ENCODE data around the gene TOR1AIP2.
"Not testable (repeated sequence)": the region's sequence is repeated elsewhere in the genome, so short reads cannot be mapped to it uniquely, and the experiment has no call there.

TOR1AIP2 gene

DNA sequence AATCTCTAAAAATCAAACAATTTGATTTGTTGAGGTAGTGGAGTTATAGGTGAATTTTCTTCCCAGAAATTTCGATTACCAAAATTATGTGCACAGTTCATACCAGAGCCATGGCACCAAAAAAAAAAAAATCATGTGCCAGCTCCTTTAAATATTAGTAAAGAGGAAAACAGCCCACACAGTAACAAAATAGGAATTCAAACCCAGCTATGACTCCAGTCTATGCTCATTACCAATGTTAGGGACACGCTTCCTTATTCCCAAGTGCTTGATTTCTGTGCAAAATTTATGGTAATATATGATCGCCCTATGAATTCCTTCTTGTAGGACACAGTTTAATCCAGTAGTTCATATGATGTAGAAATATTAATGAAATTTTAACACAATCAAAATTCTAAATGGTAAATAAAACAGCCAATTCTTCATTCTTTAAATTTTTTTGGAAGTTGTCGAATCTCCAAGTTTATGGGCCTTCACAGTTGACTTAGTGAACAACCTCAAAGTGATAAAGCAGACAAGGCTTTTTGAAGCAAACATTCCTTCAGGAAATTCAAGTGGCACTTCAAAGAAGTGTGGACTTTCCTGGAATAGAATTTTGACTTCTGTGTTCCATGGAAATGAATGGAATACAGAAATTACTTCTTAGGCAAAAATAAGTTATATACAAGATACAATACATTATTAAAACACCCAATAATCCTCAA, 1.9 kb downstream of the TOR1AIP2 start:
- no peak for DNase-seq

DNA sequence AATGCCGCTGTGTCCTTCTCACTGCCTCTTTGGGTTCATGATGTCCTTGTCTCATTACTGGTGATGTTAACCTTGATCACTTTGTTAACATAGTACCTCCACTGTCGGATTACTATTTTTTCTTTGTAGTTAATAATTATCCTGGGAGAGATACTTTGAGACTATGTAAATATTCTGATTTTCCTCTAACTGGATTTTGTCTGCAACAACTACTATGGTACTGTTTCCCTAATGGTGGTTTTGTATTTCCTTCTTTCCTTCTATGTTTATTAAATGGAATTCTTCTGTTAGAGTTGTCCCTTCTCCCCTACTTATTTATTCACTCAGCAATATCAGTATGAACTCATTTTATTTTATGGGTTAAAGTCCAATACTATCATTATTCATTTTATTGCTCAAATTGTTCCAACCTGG, 4.2 kb downstream of the TOR1AIP2 start:
- no peak for DNase-seq

DNA sequence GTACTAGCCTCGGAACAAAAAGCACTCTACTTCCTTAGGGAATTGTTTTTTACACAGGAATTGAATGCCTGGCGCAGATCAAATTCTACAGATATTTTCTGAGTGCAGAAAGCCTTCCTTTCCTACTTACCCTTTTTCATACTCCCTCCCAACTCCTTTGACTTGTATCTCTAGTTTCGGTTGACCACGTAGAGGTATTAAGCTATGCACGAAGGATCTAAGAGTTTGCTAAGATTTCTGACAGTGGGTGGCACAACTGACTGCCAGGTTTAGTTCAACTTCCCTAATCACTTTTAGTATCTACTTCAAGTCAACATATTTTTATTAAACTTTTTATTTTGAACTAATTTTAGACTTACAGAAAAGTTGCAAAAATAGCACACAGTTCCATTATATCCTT, 5.0 kb downstream of the TOR1AIP2 start:
- no peak for DNase-seq

DNA sequence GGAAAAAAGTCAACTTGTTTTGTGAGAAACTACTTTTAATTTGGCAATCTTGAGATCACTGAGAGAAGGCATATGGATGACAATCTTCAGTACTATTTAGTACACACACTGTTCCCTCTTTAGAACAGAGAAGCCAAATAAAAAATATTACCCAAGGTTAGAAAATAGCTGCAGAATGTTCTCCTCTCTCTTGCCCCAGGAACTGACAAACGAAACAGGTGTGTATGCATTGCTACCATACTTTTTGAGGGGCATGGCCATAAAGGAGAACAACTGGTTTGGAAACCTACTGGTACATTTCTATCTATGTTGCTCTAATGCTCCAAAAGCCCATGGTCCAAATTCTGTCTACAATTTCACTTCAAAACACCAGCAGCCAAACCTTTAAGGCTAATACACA, 5.7 kb downstream of the TOR1AIP2 start:
- no peak for DNase-seq

DNA sequence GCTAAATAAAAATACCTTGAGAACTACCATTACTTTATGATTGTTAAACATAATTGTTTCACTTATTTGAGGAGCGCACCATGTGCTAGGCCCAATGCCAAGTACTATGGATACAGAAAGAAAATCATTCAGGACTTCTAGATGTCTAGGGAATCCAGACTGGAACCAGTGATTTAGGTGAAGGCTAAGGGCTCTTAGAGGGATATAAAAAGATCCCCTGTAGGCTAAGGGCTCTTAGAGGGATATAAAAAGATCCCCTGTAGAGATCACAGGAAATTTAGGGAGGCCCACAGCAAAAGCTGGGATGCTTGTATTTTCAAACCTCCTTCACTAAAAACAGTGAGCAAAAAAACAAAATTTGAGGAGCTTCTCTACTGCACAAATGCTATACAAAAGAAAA, 6.7 kb downstream of the TOR1AIP2 start:
- no peak for DNase-seq

DNA sequence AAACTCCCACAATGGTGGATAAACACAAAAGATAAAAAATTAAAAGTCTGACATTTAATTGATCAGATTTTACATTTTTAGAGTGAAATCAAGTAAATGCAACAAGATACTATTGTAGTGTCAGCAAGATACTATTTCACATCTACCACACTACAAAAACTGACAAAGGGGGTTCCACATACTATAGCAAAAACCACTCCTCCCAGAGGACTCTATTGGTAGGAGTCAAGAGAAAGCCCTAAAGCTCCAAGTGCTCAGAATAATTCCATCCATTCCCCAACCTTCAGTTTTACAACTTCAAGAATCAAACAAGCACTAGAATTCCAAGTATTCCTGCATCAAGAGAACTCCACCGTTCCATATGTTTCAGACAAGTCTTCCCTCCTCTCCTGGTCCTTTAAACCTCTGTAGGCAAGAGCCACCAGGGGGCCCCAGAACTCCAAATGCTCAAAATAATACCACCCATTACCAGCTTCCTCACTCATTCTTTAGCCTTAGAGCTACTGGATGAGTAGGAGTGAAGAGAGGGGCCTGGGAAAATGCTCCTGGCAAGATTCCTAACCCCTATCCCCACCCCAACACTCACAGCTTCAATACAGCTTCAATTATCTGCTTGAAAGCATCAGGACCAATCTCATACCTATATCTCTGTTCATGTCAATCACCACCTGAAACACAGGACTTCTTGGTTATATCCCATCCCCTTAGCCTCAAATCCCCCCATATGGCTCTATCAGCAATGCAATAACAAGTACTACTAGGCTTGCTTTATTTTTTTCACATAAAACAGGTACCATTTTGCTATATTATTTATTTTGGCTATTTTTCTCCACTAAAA, 9.9 kb downstream of the TOR1AIP2 start:
- no peak for DNase-seq

DNA sequence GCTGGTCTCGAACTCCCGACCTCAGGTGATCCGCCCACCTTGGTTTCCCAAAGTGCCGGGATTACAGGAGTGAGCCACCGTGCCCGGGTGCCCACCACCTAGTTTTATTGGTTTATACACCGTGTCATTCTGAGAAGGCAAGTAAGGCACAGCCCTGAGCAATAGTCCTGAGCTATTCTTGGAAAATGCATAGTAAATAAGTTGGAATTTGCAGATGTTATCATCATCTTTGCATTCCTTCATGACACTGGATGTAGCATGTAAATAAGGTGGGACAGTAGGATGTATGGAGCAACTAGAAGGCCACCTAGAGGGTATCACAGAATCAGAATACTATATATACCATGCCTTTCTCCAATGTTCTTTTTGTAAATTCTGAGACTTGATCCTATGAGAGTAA, 11.0 kb downstream of the TOR1AIP2 start:
- no peak for DNase-seq

DNA sequence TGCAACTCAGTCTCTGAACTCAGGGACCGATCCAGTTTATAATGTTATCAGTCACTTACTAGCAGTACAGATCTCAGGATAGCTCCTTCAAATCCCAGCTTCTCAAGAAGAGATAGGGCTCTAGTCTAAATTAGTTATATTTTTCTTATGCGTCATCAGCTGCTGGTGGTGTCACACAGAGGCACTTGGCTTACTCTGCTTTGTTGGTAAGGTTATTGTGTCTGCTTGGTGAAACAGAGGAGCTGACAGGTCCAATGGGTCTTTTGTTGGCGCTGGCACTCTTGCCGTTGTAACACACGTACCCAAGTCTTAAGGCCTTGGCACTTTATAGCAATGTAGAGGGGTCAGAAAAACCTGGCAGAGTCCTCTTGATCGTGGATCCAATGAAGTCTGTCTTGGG, 12.2 kb downstream of the TOR1AIP2 start:
- DNase-seq, result no peak

DNA sequence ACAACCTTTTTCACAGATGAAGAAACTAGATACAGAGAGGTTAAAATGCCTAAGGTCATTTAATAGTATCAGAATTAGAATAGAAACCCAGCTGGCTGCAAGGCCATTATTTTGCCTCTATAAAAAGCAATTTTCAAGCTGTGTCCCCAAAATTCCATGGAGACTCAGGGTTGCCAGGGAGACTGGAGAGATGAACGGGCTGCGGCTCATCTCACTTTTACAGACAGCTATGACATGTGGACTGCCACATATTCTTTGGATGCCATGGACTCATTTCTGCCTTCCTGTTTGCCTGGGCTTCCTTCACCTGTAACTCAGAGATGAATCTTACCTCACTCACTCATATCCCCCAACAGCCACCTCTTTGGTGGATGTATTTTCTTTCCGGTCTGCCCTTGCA, 17.0 kb downstream of the TOR1AIP2 start:
- DNase-seq, result no peak

DNA sequence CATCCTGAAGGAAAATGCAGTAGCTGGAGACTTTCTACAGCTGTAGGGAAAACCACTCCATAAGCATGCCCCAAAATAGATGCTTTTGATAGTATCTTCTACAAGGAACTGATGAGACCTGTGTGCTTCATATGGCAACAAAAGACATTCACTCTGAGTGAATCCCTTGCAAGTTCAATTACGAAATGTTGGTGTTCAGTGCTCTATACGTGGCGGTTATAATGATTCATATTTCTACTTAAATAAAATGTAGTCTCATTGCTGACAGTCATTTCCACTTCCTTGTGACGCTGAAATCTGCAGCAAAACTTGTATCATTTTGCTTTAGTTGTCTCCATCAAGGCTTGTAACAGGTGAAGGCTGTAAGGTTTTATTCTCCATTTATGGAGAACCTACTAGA, 20.6 kb downstream of the TOR1AIP2 start:
- no peak for DNase-seq

DNA sequence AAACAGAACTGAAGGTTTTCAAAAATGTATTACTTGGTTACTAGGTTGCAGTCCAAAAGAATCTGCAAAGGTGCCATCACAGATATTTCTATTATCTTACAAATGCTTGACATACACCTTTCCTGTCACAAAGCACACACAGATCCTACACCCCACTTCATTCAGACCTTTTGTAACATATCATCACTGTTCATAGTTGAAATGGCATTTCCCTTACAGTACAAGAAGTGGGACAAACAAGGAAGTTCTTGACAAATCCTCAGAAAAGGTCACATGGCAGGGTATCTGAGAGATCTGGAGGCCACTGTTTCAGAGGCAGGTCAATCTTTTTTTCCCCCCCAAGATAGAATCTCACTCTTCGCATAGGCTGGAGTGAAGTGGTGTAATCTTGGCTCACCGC, 21.3 kb downstream of the TOR1AIP2 start:
- no peak for DNase-seq

DNA sequence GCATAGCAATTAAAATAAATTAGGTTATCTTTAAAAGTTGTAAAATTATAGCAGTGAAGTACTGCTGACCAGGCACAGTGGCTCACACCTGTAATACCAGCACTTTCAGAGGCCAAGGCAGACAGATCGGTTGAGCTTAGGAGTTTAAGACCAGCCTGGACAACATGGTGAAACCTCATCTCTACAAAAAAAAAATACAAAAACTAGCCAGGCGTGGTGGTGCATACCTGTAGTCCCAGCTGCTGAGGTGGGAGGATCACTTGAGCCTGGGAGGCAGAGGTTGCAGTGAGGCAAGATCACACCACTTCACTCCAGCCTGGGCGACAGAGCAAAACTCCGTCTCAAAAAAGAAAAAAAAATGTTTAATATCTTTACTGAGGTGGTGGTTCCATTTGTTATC, 21.8 kb downstream of the TOR1AIP2 start:
- DNase-seq, result not testable (repeated sequence)

DNA sequence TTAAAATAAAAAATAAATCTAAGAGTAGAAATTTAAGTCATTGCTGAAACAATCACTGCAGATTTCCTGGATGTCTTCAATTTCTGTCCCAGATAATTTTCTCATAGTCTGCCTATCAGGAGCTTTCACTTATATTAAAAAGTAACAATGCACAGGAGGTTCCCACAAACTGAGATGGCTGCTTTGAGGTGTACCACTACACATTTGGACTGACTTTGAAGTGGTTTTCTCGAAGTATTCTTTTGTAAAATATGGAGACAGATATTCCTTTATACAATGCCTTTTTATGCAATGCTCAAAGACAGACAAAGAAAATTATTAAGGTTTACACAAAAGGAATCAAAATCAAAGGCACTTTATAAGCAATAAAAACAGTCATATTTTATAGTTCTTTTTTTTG, 24.5 kb downstream of the TOR1AIP2 start:
- no peak for DNase-seq

DNA sequence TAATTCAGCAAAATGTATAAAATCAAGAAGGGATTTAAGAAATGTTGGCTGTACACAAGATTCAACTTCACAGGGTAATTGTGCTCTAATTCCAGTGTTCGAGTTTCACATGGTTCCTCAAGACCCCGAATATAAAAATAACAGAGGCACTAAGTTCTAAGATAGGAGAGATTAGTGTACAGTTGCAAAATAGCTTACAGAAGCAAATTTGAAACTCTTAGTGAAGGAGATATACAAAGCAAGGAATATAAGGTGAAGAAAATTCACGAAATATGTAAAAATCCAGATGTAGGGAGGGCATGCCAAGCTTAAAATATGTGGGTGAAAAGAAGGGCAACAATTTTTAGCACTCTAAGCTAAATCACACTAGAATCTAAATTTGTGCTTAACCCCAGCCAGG, 29.4 kb downstream of the TOR1AIP2 start:
- DNase-seq, result no peak

DNA sequence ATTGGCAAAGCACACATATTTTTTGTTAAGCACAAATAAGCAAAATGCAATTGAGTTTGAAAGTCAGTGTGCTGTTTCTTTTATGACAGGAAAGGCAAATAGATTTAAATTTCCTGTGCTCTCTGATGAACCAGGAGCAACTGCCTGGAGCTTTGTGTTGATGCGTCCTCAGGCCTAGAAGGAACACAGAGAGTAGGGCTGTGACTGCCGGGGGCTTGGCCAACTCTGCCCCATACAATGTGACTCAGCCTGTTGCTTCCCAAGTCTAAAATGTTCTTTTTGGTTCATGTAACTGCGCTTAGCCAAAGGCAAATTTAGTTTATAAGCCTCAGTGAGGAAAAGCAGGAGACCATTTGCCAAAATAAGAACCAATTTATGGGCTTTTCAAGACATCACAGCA, 37.5 kb downstream of the TOR1AIP2 start:
- DNase-seq, result no peak

DNA sequence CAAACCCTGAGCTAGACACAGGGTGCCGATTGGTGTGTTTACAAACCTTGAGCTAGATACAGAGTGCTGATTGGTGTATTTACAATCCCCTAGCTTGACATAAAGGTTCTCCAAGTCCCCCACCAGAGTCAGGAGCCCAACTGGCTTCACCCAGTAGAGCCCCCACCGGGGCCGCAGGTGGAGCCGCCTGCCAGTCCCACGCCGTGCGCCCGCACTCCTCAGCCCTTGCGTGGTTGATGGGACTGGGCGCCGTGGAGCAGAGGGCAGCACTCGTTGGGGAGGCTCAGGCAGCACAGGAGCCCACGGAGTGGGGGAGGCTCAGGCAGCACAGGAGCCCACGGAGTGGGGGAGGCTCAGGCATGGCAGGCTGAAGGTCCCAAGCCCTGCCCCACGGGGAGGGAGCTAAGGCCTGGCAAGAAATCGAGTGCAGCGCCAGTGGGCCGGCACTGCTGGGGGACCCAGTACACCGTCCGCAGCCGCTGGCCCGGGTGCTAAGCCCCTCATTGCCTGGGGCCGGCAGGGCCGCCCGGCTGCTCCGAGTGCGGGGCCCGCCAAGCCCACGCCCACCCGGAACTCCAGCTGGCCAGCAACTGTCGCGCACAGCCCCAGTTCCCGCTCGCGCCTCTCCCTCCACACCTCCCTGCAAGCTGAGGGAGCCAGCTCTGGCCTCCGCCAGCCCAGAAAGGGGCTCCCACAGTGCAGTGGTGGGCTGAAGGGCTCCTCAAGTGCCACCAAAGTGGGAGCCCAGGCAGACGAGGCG, 40.7 kb downstream of the TOR1AIP2 start:
- DNase-seq, result not testable (repeated sequence)

DNA sequence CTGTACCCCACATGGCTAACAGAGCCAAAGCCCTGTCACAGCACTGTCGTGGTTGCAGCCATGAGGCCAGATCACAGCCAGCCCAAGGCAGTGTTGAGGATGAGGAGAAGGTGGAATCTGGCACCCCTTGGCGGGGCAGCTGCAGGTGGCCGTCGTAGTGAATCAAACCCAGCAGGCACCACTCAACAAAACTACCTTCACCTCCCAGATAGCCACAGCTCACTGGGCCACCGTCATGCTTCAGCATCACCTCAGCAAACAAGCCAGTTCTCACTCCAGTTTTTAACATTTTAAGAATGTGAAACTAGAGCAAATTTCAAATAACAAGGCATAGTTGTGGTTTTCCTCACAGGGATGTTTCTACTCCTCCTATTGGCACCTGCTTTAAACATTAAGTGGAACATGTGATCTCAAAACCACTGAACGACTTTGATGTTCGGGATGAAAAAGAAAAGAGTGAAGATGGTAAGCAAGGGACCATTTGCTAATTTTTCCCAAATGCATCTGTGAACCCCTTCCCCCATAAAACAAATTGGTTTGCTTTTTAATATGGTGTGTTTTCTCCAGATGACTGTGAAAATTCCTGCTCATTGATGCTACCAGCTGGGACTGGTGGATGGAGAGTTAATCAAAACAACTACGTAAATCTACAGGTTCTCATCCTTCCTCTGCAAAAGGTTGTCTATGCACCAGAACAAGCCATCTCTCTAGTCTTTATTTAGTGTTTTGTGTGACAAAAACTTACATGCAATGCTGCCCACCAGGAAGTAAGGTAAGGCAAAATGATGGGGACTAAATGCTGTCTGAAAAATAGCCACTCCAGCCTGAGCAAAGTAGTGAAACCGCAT, 45.5 kb downstream of the TOR1AIP2 start:
- no peak for DNase-seq

DNA sequence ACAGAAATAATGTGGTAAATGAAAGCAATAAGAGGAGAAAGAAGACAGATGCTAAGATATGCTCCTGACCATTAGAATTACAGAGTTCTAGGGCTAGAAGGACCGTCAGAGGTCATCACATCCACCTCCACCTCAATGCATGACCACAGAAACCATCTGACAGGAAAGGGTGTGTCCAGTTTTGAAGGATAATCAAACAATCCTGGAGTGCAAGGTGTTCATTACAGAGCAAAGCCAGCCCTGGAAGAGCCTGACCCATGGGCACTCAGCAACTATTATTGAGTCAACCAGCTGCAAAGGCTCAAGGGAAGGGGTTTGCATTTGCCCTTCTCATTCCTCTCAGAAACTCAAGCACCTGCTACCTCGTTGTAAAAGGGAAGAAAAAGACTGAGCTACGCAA, 46.4 kb downstream of the TOR1AIP2 start:
- no peak for DNase-seq

DNA sequence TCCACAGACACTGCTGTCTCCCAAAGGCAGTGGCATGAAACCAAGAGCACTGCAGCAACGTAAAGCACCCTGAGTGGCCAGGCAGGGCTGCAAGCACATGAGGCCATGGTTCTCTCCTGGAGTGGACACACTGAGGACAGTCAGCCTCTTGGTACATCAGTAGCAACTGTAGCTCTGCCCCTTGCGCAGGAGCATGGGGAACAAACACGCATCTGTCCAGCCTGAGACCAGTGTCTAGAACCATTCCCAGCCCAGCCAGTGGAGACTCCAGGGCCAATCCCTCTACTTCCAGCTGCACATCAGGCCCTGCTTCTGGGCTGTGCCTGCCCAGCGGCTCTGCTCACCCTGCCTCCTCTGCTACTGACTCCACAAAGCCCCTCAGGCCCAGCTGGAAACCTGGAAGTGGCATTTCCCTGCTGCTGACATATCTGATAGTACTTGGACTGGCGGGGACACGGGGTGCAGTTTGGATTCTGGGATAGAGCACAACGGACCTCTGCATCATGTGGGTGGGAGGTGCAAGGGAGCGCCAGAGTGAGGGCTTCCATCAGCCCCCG, 49.0 kb downstream of the TOR1AIP2 start:
- no peak for DNase-seq

DNA sequence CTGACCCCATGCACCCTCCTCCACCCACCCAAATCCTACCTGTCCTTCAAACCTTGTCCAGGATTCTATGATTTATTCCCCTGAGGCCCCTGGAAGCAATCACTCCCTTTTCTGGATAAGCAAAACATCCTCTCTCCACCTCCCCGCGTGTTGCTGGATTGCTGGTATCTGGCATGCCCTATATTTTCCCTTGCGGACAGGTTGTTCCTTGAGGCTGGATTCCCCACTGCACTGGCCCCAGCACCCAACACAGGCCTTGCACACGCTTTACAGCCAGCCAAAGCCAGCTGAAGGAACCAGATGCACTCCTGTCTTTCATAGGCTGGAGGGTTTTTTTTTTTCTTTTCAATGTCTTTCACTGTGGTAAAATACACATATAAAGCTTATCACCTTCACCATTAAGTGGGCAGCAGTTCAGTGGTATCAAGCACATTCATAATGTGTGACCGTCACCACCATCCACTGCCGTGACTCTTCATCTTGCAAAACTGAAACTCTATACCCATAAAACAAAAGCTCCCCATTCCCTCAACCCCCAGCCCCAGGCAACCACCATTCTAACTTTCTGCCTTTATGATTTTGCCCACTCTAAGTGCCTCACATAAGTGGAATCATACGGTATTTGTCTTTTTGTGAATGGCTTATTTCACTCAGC, 50.9 kb downstream of the TOR1AIP2 start:
- no peak for DNase-seq

DNA sequence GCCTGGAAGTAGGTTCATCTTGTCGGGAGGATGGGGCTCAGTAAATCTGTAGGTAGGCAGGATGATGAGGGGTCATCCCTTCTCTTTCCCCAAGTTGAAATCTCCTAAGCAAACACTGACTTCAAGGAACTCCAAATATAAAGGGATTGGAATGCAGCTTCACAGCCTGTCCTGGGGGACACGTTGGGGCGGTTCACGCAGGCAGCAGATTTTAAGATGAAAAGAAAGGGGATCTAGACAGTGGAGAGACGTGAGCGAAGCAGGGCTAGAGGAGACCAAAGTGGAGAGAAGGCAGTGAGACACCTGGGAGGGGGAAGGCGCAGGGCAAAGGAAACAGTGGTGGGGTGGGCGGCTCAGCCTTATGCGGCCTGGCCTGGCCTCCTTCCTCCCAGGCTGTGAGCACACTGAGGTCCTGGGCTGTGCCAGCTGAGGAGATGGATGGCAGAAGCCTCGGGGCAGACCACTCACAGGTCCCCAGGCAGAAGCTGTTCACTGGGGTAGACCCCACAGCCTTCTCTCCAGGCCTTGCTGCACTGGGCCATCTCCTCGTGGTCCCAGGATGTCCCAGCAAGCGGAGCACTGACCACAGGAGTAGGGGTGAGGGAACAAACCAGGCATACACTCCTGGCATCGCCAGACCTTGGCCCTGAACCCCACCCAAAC, 51.7 kb downstream of the TOR1AIP2 start:
- DNase-seq, result no peak
